Esophagus squamous epithelium (tissue), 5 donors: ENCODE data around the gene ERF. TPM values are rescaled to one million over a fixed set of nuclear protein-coding genes. Genes with fewer than 3 reads are reported as not detected.

Experiments
- DNase-seq: peaks from one replicate; lab custom pipeline; 2025; lab: John Stamatoyannopoulos, UW
- H3K27ac ChIP-seq, 4 donors: fragments of 200-600 bp; sonication (generic); one replicate each; pipeline ENCODE4 v1.5.1; 2016 to 2019; ENCODE audit warnings: mild to moderate bottlenecking in 1 of 4
- H3K27me3 ChIP-seq, 4 donors: fragments of 200-600 bp; sonication (generic); 1 replicate in 3 of 4; 2 replicates in 1 of 4; pipeline versions ENCODE4 v1.5.1 to v1.6.0; 2017 to 2021; ENCODE audit warnings: antibody characterized with exemption in 1 of 4
- H3K36me3 ChIP-seq, 3 donors: fragments of 200-600 bp; sonication (generic); one replicate each; pipeline ENCODE4 v1.5.1; 2016 to 2019
- H3K4me1 ChIP-seq, 3 donors: fragments of 200-600 bp; sonication (generic); one replicate each; pipeline ENCODE4 v1.5.1; 2017 to 2019
- H3K4me3 ChIP-seq, 4 donors: fragments of 200-600 bp; sonication (generic); 1 replicate in 3 of 4; 2 replicates in 1 of 4; pipeline ENCODE4 v1.5.1; 2016 to 2019; ENCODE audit warnings: mild to moderate bottlenecking in 2 of 4, moderate library complexity in 1 of 4
- H3K9me3 ChIP-seq, 3 donors: fragments of 200-600 bp; sonication (generic); one replicate each; pipeline ENCODE4 v1.5.1; 2016 to 2019
- POLR2A ChIP-seq, 4 donors: fragments of 450-650 bp; IDR thresholded peaks; one replicate each; pipeline ENCODE4 v1.6.1; 2017; ENCODE audit warnings: antibody characterized with exemption in 4 of 4, mild to moderate bottlenecking in 4 of 4, moderate library complexity in 3 of 4
- WGBS, 2 donors: methylation state at CpG; one replicate each; pipeline ENCODE4 v1.1.5; 2018; 5-methylcytosine and 5-hydroxymethylcytosine counted together
- intact Hi-C: fragments of 100-400 bp; cut with DNase I; formaldehyde crosslinking; loops from one replicate; pipeline ENCODE4 v1.15.0; 2022
- total RNA-seq, 4 donors: library from RNA; depleted of rRNA; stranded (reverse); fragments of >200 nt; gene quantifications; one replicate each; pipeline ENCODE4 v1.1.0, GENCODE V29; 2016
- TF ChIP-seq, protein P1 (sequence below), 6 experiments: fragments of 450-650 bp in 4 of 6; fragments of 200-600 bp in 2 of 6; sonication (generic) in 2 of 6; IDR thresholded peaks; one replicate each; pipeline ENCODE4 v1.5.1; 2016 to 2019; ENCODE audit warnings: antibody characterized with exemption in 6 of 6, mild to moderate bottlenecking in 4 of 6, moderate library complexity in 4 of 6
- donor health status: DM: yes; HTN: yes; CAD: no.

Gene ERF
- total RNA-seq, 4 donors from 2014 or later: 13.3 to 32.5 (median 21.0) TPM

DNA sequence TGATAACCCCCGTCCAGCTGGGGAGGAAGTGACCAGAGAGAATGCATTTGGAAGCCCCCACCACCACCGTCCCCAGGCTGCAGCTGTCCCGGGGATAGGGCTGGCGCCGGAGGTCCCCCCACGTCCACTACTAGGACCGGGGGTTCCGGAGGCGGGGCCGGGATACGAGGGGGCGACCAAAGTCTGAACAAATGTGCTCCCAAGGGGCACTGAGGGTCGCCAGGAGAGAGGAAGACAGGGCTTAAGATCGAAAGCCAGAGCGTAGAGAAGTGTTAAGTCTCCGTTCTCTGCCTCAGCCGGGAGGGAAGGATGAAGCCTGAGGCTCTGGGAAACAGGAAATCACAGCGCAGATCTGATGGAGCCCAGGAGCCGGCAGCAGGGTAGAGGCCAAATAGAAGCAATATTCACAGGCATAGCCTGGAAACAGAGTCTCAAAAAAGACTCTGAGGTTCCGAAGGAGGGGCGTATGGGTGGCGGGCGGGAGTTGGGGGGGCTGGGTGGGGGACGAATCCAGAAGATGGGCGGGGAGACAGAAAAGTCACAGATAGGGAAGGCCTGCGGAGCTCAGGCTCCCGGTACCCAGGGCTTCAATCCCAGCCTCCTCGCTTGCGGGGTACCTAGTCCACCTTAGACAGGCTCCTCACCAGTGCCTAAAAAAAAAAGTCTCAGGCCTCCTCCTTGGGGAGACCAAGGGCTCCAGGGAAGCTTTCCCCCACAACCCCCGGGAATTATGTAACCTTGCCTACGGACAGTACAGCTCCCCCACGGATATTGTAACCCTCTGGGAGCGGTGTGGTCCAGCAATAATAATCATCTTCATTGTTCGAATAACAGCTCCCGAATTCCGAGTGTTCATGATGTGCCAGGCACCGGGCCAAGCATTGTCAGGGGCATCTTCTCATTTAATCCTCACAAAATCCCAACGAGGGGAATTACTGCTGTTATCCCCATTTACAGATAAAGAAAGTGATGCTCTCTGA, 1.1 kb upstream of the ERF start:
- Histone ChIP-seq H3K4me3 (peak overlapping the region; percentile 91 to 99 (median 96)), H3K4me1 (peaks cover 20 to 46% (median 34%) of the 10 kb centered on the region in 3 donors), H3K27me3 (no peaks in the 10 kb centered on the region), H3K27ac (peak overlapping the region; percentile 97 to 100 (median 100)), H3K36me3 (no peaks in the 10 kb centered on the region), H3K9me3 (no peaks in the 10 kb centered on the region)
- 5 to 7% methylated on average over 28 to 32 of the region's 38 CpGs for WGBS, 2 donors
- TF ChIP-seq, protein P1, sequence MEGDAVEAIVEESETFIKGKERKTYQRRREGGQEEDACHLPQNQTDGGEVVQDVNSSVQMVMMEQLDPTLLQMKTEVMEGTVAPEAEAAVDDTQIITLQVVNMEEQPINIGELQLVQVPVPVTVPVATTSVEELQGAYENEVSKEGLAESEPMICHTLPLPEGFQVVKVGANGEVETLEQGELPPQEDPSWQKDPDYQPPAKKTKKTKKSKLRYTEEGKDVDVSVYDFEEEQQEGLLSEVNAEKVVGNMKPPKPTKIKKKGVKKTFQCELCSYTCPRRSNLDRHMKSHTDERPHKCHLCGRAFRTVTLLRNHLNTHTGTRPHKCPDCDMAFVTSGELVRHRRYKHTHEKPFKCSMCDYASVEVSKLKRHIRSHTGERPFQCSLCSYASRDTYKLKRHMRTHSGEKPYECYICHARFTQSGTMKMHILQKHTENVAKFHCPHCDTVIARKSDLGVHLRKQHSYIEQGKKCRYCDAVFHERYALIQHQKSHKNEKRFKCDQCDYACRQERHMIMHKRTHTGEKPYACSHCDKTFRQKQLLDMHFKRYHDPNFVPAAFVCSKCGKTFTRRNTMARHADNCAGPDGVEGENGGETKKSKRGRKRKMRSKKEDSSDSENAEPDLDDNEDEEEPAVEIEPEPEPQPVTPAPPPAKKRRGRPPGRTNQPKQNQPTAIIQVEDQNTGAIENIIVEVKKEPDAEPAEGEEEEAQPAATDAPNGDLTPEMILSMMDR (IDR thresholded peaks at IDR 0.05): no peak
- TF ChIP-seq POLR2A (IDR thresholded peaks at IDR 0.05): no peak
- no peak for DNase-seq
- intact Hi-C loops: no loop called here

DNA sequence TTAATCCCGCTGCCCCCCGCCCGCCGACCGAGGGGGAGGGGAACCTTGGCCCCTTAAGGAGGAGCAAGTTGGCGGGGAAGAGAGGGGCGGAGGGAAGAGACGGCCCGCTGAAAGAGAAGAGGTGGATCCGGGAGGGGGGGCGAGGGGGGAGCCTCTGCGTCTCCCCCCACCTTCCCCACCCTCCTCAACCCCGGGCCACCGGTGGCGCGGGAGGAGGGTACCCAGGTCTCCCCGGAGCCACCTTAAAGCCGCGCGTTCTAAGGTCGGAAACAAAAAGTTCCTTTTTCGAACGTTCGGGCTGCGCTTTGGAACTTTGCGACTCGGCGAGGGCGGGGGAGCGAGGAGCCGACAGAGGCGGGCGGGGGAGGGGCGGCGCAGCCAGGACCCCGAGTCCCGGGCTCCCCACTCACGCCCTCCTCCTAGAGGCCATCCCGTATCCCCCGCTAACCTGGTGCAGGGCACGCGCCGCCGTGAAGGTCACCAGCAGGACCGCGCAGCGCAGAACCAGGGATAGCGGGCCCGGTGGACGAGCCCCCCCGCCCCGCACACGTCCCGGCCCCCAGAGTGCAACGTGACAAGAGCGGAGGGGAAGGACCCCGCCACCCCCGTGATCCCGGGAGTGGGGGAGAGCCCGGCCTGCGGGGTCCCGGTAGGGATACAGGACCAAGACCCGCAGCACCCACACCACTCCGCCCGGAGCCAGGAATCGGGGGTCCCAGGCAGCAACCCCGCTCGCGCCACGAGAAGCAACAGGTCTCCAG, 659 bp downstream of the ERF start:
- peak overlapping the region; percentile 97 to 100 (median 100) for H3K27ac ChIP-seq
- intact Hi-C loops: no loop called here
- H3K9me3 ChIP-seq: no peaks in the 10 kb centered on the region
- peak overlapping the region; percentile 91 to 99 (median 96) for H3K4me3 ChIP-seq
- 0% methylated on average over 24 of the region's 70 CpGs; no CpG with 5 or more reads in 1 of the 2 donors for WGBS, 2 donors
- H3K4me1 ChIP-seq: peaks cover 27 to 64% (median 48%) of the 10 kb centered on the region in 3 donors
- H3K27me3 ChIP-seq: no peaks in the 10 kb centered on the region
- peaks cover 4 to 11% (median 4%) of the 10 kb centered on the region in 3 donors for H3K36me3 ChIP-seq
- peak in 1 of 4 donors; percentile 5 for TF ChIP-seq POLR2A (IDR thresholded peaks at IDR 0.05)
- TF ChIP-seq, protein P1 (IDR thresholded peaks at IDR 0.05): no peak
- no peak for DNase-seq

DNA sequence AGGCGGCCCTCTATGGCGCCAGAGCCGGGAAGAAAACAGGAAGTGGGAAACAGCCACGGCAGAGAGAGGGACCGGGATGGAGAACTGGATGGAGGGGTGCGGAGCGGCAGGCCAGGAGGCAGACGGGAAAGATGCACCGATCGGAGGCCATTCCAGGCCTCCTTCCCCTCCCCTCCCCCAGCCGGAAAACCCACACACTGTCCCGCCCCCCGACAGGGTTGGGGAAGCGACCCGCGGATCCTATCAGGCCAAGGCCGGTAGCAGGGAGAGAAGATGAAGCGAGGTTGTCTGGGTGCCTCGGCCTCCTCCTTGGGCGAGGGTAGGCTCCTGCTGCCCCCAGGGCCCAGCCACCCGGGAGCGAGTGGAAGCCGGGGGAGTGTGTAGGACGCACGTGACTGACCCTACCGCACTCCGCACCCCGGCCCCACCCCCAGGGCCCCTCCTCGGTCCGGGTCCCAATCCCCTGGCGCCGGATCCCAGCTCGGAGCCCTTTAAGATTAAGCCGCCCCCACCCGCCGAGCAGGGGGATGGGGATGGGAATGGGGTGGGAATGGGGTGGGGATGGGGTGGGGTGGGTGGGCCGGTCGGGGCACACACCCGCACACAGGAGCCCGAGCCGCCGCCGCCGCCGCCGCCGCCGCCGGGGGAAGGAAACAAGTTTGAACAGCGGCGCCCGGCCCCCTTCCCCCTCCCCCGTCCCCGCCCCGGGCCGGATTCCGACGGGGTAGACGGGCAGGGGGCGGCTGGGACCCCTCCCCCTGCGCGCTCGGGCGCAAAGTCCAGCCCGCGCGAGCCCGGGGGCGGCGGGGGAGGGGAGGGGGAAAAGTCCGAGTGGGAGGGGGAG, 1.5 kb downstream of the ERF start:
- DNase-seq: no peak
- intact Hi-C loops: no loop called here
- 0% methylated on average over 10 to 13 of the region's 71 CpGs for WGBS, 2 donors
- Histone ChIP-seq H3K9me3 (no peaks in the 10 kb centered on the region), H3K27me3 (no peaks in the 10 kb centered on the region), H3K36me3 (peaks cover 4 to 19% (median 6%) of the 10 kb centered on the region in 3 donors), H3K4me3 (peak overlapping the region; percentile 91 to 99 (median 96)), H3K4me1 (peaks cover 27 to 72% (median 48%) of the 10 kb centered on the region in 3 donors), H3K27ac (peak overlapping the region; percentile 97 to 100 (median 100))
- peak in 1 of 4 donors; percentile 38 for TF ChIP-seq POLR2A (IDR thresholded peaks at IDR 0.05)
- TF ChIP-seq, protein P1 (IDR thresholded peaks at IDR 0.05): no peak

DNA sequence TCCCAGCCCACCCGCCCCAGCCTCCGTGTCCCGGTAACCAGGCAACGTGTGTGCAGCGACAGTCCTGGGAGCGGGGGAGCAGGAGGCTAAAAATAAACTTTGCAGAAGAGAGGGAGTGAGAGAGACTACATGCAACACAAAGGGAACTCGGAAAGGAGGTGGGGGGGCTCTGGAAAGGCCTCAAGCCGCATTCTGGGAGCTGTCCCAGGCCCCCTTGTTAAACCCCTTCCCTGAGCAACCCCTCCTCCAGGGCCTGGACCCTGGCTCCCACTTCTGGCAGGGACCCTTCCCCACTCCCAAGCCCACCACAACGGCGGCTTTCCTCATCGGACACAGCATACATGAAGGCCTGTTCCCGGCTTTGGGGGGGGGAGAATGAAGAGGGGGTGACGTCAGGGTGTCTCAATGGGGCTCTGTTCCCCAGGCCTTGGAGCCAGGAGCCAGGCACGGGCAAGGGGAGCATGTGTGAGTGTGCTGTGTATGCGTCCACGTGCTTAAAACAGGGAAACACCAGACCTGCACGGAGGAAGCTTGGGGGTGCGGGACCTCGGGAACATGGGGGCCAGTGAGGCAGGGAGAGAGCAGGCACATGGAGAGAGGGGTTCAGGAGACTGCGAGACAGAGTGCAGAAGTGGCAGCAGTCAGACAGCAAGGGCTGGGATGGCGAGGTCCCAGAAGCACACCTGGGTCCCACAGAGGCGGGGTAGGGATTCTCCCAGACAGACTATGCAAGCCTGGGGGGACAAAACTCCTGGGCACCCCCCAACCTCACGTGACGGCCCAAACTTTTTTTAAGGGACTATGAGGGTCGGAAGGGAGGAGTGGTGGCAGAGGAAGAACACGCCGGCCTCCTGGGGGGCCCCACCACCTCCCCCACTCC, 2.3 kb downstream of the ERF start:
- Histone ChIP-seq H3K27ac (peak overlapping the region; percentile 97 to 100 (median 100)), H3K9me3 (no peaks in the 10 kb centered on the region), H3K36me3 (peaks cover 4 to 22% (median 6%) of the 10 kb centered on the region in 3 donors), H3K27me3 (no peaks in the 10 kb centered on the region), H3K4me3 (peak overlapping the region; percentile 91 to 99 (median 96)), H3K4me1 (peaks cover 27 to 81% (median 48%) of the 10 kb centered on the region in 3 donors)
- 5 to 6% methylated on average over 10 to 21 of the region's 27 CpGs for WGBS, 2 donors
- intact Hi-C loops: no loop called here
- no peak for DNase-seq
- TF ChIP-seq POLR2A (IDR thresholded peaks at IDR 0.05): no peak
- TF ChIP-seq, protein P1 (IDR thresholded peaks at IDR 0.05): no peak
